ENCODE data around the gene IGF2BP3.
"Not testable (repeated sequence)": the region's sequence is repeated elsewhere in the genome, so short reads cannot be mapped to it uniquely, and the experiment has no call there.

IGF2BP3 gene

GRCh38 chr7:23419160-23419559 lies 51.1 kb downstream of the IGF2BP3 start:
- no peak for DNase-seq

- DNase-seq: no peak
Observed at GRCh38 chr7:23418046-23418445, 52.2 kb downstream of the IGF2BP3 start.

- no peak for DNase-seq
Observed at GRCh38 chr7:23415198-23415597, 55.1 kb downstream of the IGF2BP3 start.

- no peak for DNase-seq
Observed at GRCh38 chr7:23410446-23411183, 59.7 kb downstream of the IGF2BP3 start.

- not testable (repeated sequence) for DNase-seq
Observed at GRCh38 chr7:23406564-23406963, 63.7 kb downstream of the IGF2BP3 start.

GRCh38 chr7:23405240-23405618 lies 65.1 kb downstream of the IGF2BP3 start:
- no peak for DNase-seq

GRCh38 chr7:23404546-23405239 lies 65.6 kb downstream of the IGF2BP3 start:
- DNase-seq: no peak

GRCh38 chr7:23403970-23404369 lies 66.3 kb downstream of the IGF2BP3 start:
- no peak for DNase-seq

- not testable (repeated sequence) for DNase-seq
Observed at GRCh38 chr7:23398090-23398489, 72.2 kb downstream of the IGF2BP3 start.

- DNase-seq: no peak
Observed at GRCh38 chr7:23397241-23397640, 73.0 kb downstream of the IGF2BP3 start.

GRCh38 chr7:23396222-23397015 lies 73.9 kb downstream of the IGF2BP3 start:
- DNase-seq: no peak

GRCh38 chr7:23394488-23395171 lies 75.7 kb downstream of the IGF2BP3 start:
- no peak for DNase-seq

- DNase-seq: no peak
Observed at GRCh38 chr7:23393636-23394035, 76.7 kb downstream of the IGF2BP3 start.

GRCh38 chr7:23389701-23390100 lies 80.6 kb downstream of the IGF2BP3 start:
- no peak for DNase-seq

GRCh38 chr7:23387583-23387982 lies 82.7 kb downstream of the IGF2BP3 start:
- no peak for DNase-seq

- no peak for DNase-seq
Observed at GRCh38 chr7:23385140-23385539, 85.2 kb downstream of the IGF2BP3 start.

GRCh38 chr7:23383225-23383624 lies 87.1 kb downstream of the IGF2BP3 start:
- DNase-seq: no peak

- no peak for DNase-seq
Observed at GRCh38 chr7:23380961-23381360, 89.3 kb downstream of the IGF2BP3 start.

- no peak for DNase-seq
Observed at GRCh38 chr7:23380556-23380955, 89.7 kb downstream of the IGF2BP3 start.

GRCh38 chr7:23378996-23379395 lies 91.3 kb downstream of the IGF2BP3 start:
- no peak for DNase-seq

GRCh38 chr7:23377134-23377533 lies 93.2 kb downstream of the IGF2BP3 start:
- DNase-seq: no peak

- DNase-seq: no peak
Observed at GRCh38 chr7:23373151-23374004, 96.9 kb downstream of the IGF2BP3 start.

Measured in activated naive CD4-positive, alpha-beta T cell (primary cell).